HG02970 (cell line): ENCODE data around the gene PIP5KL1.
"Not testable (repeated sequence)": the region's sequence is repeated elsewhere in the genome, so short reads cannot be mapped to it uniquely, and the experiment has no call there.

Experiments used
- ATAC-seq: cut with Tn5 transposase; IDR thresholded peaks from one replicate; pipeline ENCODE4 v1.9.1; 2021; ENCODE audit warnings: mild to moderate bottlenecking, moderate library complexity, moderate number of reproducible peaks; ENCODE audit not compliant: unreplicated experiment, low FRiP score

Gene PIP5KL1

DNA sequence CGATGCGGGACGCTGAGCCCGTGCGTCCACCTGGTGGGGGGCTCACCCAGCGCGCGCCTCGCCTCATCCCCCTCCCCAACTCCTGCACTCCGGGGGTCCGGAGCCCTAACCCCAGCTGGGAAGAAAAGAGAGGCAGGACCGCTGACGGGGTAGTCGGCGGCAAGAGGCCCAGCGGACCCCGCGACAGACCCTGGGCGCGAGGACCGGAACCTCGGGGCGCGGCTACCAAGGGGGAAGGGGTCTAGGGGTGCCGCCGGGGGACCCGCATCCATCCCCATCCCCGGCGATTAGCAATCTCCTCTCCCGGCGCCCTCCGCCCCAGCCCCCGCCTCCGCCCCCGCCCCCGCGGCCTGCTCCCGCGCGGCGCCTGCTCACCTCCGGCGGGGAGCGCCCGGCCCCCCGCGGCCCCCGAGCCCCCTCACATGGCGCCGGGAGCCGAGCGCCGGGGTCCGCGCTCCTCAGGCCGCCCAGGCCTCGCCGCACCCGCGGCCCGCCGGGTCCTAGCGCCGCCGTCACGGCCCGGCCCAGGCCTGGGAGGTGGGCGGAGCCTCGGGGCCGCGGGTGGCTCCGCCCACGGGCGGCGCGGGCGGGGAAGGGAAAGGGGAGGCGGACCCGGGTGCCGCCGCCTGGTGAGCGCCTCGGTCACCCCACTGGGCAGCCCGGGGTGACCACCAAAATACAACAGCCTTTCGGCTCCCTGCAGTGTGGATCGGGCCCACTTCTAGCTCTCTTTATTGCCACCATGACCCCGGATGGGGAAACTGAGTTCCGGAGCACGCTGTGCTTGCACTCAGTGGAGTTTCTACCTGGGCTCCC is 31.2 kb downstream of the PIP5KL1 start, which contains the start of gene ST6GALNAC6:
TSS of gene ST6GALNAC6 (minus strand) at position 476 of the 816 bp plus-strand sequence. CDS start 1,622 bp downstream, outside the sequence.
- ATAC-seq = peak; percentile 65

- ATAC-seq = no peak
Observed at GRCh38 chr9:127898433-127899127, 32.0 kb downstream of the PIP5KL1 start.

DNA sequence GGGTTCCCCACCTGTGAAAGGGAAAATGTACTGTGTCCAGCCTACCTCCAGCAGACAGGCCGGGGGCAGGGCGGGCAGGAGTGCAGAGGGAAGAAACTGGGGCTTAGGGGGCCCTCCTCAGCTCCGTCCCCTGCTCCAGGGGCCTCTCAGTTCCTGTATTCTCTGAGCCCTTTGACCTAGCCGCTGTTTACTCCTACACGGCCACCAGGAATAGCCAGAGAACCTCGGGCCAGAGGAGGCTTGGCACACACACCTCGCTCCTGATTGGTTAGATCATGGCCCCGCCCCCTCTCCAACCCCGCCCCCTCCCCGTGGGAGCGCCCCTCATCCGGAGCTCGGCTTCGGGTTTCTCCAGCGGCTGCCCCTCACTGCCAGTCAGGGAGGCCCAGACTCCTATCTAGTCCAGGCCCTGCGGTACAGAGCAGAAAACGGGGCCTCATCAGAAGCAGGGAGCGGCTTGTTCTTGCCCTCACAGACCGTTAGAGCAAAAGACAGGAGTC is 33.3 kb downstream of the PIP5KL1 start:
- no peak for ATAC-seq

DNA sequence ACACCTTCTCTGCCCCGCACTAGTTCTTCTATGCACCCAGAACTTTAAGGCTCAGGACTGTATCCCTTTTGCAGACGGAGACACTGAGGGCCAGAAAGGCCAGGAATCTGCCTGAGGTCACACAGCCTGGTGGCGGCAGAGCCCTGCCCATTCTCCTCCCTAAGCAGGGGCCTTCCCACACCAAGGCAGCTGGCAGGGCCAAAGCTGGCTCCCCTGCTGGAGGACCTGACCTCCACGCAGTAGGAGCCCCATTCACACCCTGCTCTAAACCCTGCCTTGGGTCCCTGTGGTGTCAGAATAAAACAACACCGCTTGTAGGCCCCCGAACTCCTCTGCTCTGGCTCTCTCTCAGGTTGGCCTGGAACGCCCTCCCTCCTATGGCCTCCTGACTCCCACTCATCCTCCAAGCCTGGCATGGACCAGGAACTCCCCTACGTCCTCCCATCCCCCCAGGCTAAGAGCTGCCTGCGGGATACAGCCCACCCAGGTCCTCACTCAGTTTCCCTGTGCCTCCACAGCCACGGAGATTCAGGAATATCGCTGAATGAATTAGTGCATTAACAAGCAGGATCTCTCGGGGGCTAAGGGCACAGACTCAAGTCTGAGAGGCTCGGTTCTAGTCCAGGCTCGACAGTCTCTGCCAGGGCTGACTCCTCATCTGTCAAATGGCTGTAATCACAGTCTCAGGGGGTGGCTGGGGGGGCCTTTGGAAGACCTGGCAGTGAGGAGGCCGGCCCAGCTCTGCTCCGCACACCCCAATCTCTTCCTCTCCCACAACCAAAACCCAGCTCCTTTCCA is 34.0 kb downstream of the PIP5KL1 start:
- no peak for ATAC-seq

DNA sequence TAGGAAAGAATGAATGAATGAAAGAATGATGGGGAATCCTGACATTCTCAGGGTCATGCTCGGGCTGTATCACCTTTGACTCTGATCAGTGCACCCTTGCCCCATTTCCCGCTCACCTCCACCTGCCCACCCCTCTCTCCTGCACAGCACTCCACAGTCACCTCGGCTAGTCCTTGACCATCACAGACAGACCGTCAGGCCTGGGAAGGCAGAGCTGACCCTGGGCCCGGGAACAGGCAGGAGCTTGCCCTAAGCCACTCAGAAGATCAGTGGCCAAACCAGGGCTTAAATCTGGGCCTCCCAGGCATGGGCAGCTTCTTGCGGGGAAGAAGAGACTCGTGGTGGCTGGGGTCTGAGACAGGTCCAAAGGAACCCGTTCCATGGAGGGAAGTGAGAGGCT is 34.8 kb downstream of the PIP5KL1 start:
- no peak for ATAC-seq

DNA sequence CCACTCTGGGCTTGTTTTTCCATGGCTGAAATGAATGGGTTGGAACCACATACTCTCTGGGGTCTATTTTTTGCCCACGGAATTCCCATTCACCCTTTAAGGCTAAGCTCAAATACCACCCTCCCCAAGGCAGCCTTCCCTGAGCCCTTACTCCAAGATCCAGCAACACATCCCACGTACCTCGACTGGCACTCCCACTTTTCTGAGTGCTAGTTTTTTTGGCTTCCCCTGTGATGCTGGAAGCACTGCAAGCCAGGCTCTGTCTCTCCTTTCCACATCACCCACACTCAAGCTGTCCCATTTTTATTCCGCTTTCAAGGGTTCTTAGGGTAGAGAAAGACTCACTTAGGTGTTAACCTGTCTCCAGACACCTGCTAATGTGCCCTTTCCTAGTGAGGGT is 37.2 kb downstream of the PIP5KL1 start:
- ATAC-seq = no peak

DNA sequence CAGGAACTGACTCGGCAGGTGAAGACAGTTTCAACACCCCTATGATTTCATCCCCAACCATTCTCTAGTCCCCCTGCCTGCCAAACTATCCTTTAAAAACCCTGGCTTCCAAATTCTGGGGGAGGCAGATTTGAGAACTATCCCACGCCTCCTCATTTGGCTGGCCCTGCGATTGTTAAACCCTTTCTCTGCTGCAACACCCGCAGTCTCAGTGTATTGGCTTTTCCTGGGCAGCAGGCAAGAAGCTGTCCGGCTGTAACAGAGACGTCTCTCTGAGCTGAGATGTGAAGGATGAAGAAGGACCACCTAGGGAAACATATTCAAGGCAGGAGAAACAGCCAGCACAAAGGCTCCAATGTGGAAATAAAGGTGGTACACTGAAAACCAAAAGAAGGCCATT is 37.7 kb downstream of the PIP5KL1 start:
- ATAC-seq = no peak

DNA sequence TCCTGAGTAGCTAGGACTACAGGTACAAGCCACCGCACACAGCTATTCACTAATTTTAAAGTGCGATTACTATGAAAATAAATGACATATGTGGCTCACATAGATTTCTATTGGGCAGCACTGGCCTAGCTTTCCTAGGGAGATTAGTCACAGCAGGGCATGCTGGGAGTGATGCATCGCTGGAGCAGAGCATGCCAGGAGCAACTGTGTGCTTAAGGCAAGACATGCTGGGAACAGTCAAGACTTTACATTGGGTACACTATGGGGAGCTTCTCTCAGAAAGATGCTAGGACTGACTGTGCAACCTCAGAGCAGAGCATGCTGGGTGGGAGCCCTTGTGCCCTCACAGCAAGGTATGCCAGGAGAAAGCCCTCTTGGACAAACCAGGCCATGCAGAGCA is 40.5 kb downstream of the PIP5KL1 start:
- ATAC-seq = no peak

GRCh38 chr9:127887792-127888191 is 42.8 kb downstream of the PIP5KL1 start:
- no peak for ATAC-seq

DNA sequence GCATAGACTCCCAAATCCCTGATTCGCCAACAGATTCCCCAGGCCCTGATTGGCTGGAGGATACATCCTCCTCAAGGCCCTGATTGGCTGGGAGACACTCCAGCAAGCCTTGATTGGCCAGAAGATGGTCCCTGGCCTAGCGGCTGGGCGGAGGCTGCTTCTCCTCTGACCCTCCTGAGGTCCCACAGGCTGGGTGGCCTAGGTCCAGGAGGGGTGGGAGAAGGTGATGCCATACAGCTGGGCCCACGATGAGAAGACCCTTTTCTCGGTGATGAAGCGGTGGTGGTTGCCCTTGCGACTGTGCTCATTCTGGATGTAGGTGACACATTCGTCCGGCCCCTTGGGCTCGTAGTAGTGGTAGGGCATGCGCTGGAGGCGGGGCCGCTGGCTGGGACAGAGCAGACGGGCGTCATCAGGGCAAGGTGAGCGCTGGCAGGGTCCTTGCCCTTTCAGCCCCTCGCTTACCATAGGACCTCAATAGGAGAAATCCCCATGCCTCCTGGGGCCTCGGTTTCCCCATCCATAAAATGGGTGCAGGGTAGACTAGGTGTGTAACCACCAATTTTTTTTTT is 44.1 kb downstream of the PIP5KL1 start:
- ATAC-seq = no peak

- ATAC-seq = no peak
Observed at GRCh38 chr9:127885508-127886281, 44.9 kb downstream of the PIP5KL1 start.

- no peak for ATAC-seq
Observed at GRCh38 chr9:127884976-127885490, 45.5 kb downstream of the PIP5KL1 start.

DNA sequence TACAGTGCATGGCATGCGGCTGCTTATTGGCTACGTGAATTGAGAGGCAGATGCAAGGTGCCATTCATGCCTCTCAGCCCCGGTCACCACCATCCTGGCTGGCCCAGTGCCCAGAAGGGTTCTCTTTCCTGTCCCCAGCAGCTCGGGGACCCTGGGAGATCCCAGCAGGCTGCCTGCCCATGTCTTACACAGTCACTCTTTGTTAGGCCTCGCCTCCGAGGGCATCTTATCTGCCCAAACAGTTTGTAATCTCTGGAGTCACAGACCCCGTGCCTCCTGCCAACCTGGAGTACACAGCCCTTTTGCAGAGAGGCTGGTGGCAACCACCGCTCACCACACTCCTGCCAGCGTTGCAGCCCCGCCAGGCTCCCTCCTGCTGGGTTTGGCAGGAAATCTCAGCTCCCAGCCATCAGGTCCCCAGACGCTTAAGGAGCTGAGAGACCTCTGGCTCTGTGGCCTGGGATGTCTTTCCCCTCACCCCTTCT is 46.1 kb downstream of the PIP5KL1 start:
- ATAC-seq = no peak

DNA sequence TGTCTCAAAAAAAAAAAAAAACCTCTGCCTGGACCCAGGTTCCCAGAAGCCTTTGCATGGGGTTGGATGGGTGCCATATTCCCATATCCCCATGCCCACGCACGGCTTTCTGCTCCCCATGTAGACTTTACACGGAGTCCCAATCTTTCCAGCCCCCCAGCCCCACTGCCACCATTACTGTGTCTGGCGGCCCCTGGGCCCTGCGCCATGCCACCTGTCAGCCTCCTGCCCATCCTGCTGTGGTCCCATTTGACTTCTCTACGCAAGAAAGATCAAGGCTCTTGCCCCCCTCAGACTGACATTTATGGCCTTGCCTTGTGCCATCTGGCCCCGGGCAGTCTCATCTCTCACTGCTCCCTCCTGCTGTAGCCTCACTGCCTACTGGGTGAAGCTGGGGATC is 46.6 kb downstream of the PIP5KL1 start:
- ATAC-seq = no peak

DNA sequence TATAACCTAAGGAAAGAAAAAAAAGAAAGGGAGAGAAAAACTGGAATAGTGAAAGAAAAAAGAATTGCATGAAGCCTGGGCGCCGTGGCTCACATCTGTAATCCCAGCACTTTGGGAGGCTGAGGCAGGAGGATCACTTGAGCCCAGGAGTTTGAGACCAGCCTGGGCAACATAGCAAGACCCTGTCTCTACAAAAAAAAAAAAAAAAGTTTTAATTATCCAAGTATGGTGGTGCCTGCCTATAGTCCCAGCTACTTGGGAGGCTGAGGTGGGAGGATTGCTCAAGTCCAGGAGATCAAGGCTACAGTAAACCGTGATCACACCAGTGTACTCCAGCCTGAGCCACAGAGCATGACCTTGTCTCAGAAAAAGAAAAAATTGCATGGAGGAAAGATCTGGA is 48.9 kb downstream of the PIP5KL1 start:
- not testable (repeated sequence) for ATAC-seq

DNA sequence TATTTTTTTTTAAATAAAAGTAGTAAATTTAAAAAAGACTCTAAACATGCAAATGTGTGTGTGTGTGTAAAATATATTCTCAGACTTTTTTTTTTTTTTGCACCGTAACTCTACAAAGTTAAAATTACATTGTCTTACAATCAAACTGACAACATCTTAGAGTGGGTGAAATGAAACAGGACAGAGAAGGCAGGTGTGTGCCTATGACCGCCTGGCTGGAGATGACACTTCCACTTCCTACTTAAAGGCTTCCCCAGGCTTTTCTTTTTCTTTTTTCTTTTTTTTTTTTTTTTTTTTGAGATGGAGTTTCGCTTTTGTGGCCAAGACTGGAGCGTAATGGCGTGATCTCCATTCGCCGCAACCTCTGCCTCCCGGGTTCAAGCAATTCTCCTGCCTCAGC is 50.4 kb downstream of the PIP5KL1 start:
- no peak for ATAC-seq

DNA sequence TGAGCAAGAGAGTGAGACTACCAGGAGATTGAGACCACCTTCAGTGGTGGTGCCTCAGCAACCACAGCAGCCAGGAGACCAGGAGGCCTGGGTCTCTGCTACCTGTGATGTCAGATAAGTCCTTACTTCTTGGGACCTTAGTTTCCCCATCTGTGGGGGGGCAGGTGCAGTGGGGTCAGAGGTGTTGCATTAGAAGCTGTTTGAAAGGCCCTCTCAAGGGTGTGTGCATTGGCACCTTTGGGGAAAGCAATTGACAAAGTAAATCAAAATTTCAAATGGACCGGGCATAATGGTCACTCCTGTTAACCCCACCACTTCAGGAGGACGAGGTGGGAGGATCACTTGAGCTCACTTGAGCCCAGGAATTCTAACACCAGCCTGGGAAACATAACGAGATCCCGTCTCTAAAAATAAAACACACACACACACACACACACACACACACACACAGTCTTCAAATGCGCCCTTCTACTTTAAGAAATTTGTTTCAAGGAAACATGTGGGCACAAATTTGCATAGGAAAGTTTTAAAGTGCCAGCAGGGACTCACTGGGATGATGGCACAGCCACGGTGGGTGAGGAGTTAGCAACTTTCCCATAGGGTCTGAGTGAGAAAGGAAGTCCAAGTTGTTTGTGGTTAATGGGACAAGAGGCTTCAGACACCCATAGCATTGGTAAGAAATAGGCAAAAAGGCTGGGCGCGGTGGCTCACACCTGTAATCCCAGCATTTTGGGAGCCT is 51.8 kb downstream of the PIP5KL1 start:
- no peak for ATAC-seq

- ATAC-seq = no peak
Observed at GRCh38 chr9:127878001-127878651, 52.5 kb downstream of the PIP5KL1 start.
